Esophagus muscularis mucosa (tissue), 4 donors: ENCODE measurements around the gene NRXN3. TPM values are rescaled to one million over a fixed set of nuclear protein-coding genes. Genes with fewer than 3 reads are reported as not detected.

ENCODE experiments used
- DNase-seq: peaks from one replicate; pipeline ENCODE4 v3.0.0-alpha.2; 2017; ENCODE audit errors: extremely low spot score
- H3K27ac ChIP-seq, 4 donors: fragments of 200-600 bp; sonication (generic); replicated peaks in 1 of 4; 1 replicate in 3 of 4; 2 replicates in 1 of 4; pipeline ENCODE4 v1.5.1; 2016 to 2019; ENCODE audit warnings: mild to moderate bottlenecking in 1 of 4
- H3K27me3 ChIP-seq, 4 donors: fragments of 200-600 bp; sonication (generic); one replicate each; pipeline versions ENCODE4 v1.5.1 to v1.6.0; 2016 to 2019
- H3K36me3 ChIP-seq, 4 donors: fragments of 200-600 bp; sonication (generic); one replicate each; pipeline ENCODE4 v1.5.1; 2016 to 2019
- H3K4me1 ChIP-seq, 4 donors: fragments of 200-600 bp; sonication (generic); one replicate each; pipeline ENCODE4 v1.5.1; 2016 to 2019
- H3K4me3 ChIP-seq, 4 donors: fragments of 200-600 bp; sonication (generic); 1 replicate in 2 of 4; 2 replicates in 2 of 4; pipeline ENCODE4 v1.5.1; 2016 to 2019; ENCODE audit warnings: mild to moderate bottlenecking in 4 of 4, moderate library complexity in 1 of 4
- H3K9me3 ChIP-seq, 4 donors: fragments of 200-600 bp; sonication (generic); 1 replicate in 3 of 4; 2 replicates in 1 of 4; pipeline ENCODE4 v1.5.1; 2016 to 2019
- EP300 ChIP-seq: sonication (generic); formaldehyde crosslinking; IDR thresholded peaks from one replicate; pipeline ENCODE4 v1.6.1; 2017; ENCODE audit warnings: antibody characterized with exemption
- POLR2A ChIP-seq: fragments of 450-650 bp; IDR thresholded peaks from one replicate; pipeline ENCODE4 v1.6.1; 2017; ENCODE audit warnings: antibody characterized with exemption, moderate library complexity, mild to moderate bottlenecking, low read depth
- POLR2AphosphoS5 ChIP-seq, 2 donors: sonication (generic); formaldehyde crosslinking; IDR thresholded peaks; one replicate each; pipeline ENCODE4 v1.6.1; 2017; ENCODE audit warnings: antibody characterized with exemption in 2 of 2
- WGBS: methylation state at CpG from one replicate; pipeline ENCODE4 v1.1.5; 2018; 5-methylcytosine and 5-hydroxymethylcytosine counted together
- intact Hi-C: fragments of 100-400 bp; cut with DNase I; formaldehyde crosslinking; loops from one replicate; pipeline ENCODE4 v1.15.1; 2023
- total RNA-seq, 4 donors: library from RNA; depleted of rRNA; stranded (reverse); fragments of >200 nt; gene quantifications; one replicate each; pipeline versions ENCODE4 v1.1.0 to v1.2.1, GENCODE V29; 2016
- TF ChIP-seq, protein P1 (sequence below), 3 experiments: fragments of 200-600 bp in 2 of 3; fragments of 450-650 bp in 1 of 3; sonication (generic) in 2 of 3; IDR thresholded peaks; one replicate each; pipeline ENCODE4 v1.5.1; 2017 to 2019; ENCODE audit warnings: antibody characterized with exemption in 3 of 3, mild to moderate bottlenecking in 2 of 3, moderate library complexity in 1 of 3

NRXN3 gene
- total RNA-seq, 4 donors from 2014 or later = 71.1 to 159 (median 122) TPM

- Histone ChIP-seq H3K9me3 (no peaks in the 10 kb centered on the region), H3K36me3 (no peaks in the 10 kb centered on the region), H3K4me1 (no peaks in the 10 kb centered on the region), H3K4me3 (no peak overlapping the region), H3K27ac (no peak overlapping the region), H3K27me3 (peaks cover 0 to 4% (median 0%) of the 10 kb centered on the region in 4 donors)
- intact Hi-C loops = no loop called here
- DNase-seq = no peak
- TF ChIP-seq EP300 (no peak), POLR2AphosphoS5 (IDR thresholded peaks at IDR 0.05) (no peak), POLR2A (no peak)
- TF ChIP-seq, protein P1, sequence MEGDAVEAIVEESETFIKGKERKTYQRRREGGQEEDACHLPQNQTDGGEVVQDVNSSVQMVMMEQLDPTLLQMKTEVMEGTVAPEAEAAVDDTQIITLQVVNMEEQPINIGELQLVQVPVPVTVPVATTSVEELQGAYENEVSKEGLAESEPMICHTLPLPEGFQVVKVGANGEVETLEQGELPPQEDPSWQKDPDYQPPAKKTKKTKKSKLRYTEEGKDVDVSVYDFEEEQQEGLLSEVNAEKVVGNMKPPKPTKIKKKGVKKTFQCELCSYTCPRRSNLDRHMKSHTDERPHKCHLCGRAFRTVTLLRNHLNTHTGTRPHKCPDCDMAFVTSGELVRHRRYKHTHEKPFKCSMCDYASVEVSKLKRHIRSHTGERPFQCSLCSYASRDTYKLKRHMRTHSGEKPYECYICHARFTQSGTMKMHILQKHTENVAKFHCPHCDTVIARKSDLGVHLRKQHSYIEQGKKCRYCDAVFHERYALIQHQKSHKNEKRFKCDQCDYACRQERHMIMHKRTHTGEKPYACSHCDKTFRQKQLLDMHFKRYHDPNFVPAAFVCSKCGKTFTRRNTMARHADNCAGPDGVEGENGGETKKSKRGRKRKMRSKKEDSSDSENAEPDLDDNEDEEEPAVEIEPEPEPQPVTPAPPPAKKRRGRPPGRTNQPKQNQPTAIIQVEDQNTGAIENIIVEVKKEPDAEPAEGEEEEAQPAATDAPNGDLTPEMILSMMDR (IDR thresholded peaks at IDR 0.05) = no peak
- WGBS = 75% methylated on average over 7 of the region's 7 CpGs
These were observed 12.5 kb downstream of the NRXN3 start for GRCh38 chr14:78182722-78183121.

DNA sequence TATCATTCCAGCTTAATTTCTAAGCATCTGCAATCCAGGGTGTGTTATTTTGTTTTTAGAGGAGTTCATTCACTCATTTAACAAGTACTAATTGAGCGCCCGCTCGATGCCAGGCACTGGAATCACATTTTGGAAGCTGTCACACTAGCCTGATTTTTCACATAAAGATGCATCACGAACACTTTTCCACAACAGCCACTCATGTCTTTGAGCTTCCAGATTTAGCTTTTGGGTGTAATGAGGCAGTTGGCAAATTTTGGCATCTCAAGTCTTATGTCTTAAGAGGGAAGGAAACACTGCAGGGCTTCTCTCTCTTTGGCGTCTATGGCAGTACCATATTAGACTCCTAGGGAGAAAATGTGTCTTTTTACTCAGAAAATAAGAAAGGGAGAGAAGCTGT, 14.0 kb downstream of the NRXN3 start:
- Histone ChIP-seq H3K36me3 (no peaks in the 10 kb centered on the region), H3K27ac (no peak overlapping the region), H3K27me3 (peaks cover 0 to 1% (median 0%) of the 10 kb centered on the region in 4 donors), H3K4me1 (no peaks in the 10 kb centered on the region), H3K4me3 (no peak overlapping the region), H3K9me3 (no peaks in the 10 kb centered on the region)
- no peak for DNase-seq
- WGBS = 91% methylated on average over 5 of the region's 5 CpGs
- intact Hi-C loops = no loop called here
- TF ChIP-seq EP300 (no peak), POLR2AphosphoS5 (IDR thresholded peaks at IDR 0.05) (no peak), POLR2A (no peak)
- TF ChIP-seq, protein P1 (IDR thresholded peaks at IDR 0.05) = no peak

- H3K9me3 ChIP-seq = no peaks in the 10 kb centered on the region
- H3K4me3 ChIP-seq = no peak overlapping the region
- H3K27me3 ChIP-seq = peaks cover 0 to 9% (median 0%) of the 10 kb centered on the region in 4 donors
- H3K4me1 ChIP-seq = no peaks in the 10 kb centered on the region
- intact Hi-C loops = no loop called here
- H3K27ac ChIP-seq = no peak overlapping the region
- H3K36me3 ChIP-seq = no peaks in the 10 kb centered on the region
- whole genome bisulfite sequencing = 89% methylated on average over 6 of the region's 6 CpGs
- no peak for DNase-seq
- TF ChIP-seq, protein P1 (IDR thresholded peaks at IDR 0.05) = no peak
- TF ChIP-seq POLR2A (no peak), EP300 (no peak), POLR2AphosphoS5 (IDR thresholded peaks at IDR 0.05) (no peak)
These were observed 16.1 kb downstream of the NRXN3 start for GRCh38 chr14:78186277-78186676.

- Histone ChIP-seq H3K9me3 (no peaks in the 10 kb centered on the region), H3K27ac (no peak overlapping the region), H3K4me1 (no peaks in the 10 kb centered on the region), H3K4me3 (no peak overlapping the region), H3K36me3 (no peaks in the 10 kb centered on the region), H3K27me3 (peaks cover 0 to 9% (median 0%) of the 10 kb centered on the region in 4 donors)
- intact Hi-C loops = no loop called here
- no peak for DNase-seq
- 82% methylated on average over 3 of the region's 3 CpGs for WGBS
- TF ChIP-seq POLR2AphosphoS5 (IDR thresholded peaks at IDR 0.05) (no peak), POLR2A (no peak), EP300 (no peak)
- TF ChIP-seq, protein P1 (IDR thresholded peaks at IDR 0.05) = no peak
These were observed 18.7 kb downstream of the NRXN3 start for GRCh38 chr14:78188882-78189281.

DNA sequence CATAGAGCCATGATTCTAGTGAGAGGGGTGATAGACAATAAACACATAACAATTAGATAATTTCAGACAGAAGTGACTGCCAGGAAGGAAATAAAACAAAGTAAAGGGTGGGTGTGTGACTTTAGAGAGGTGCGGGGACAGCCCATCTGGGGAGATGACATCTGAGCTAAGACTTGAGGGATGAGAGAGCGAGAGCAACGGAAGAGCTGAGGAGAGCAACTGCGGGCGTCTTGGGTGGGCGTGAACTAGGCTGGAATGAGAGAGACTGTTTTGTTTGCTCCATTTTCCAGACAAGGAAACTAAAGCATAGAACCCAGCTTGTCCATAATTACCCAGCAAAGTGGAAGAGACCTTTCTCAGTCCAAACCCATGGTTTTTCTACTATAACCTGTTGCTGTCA, 25.3 kb downstream of the NRXN3 start:
- TF ChIP-seq POLR2AphosphoS5 (IDR thresholded peaks at IDR 0.05) (no peak), POLR2A (no peak), EP300 (no peak)
- TF ChIP-seq, protein P1 (IDR thresholded peaks at IDR 0.05) = no peak

More for the DNA sequence above, 25.3 kb downstream of the NRXN3 start:
- 84% methylated on average over 6 of the region's 6 CpGs for WGBS
- no peaks in the 10 kb centered on the region for H3K4me1 ChIP-seq
- no peaks in the 10 kb centered on the region for H3K36me3 ChIP-seq
- H3K9me3 ChIP-seq = no peaks in the 10 kb centered on the region
- no peaks in the 10 kb centered on the region for H3K27me3 ChIP-seq
- no peak for DNase-seq
- H3K4me3 ChIP-seq = no peak overlapping the region
- H3K27ac ChIP-seq = no peak overlapping the region
- intact Hi-C loops = no loop called here
